ENCODE data around the gene SIK3.

GRCh38 chr11:117039900-117040299 is 58.3 kb downstream of the SIK3 start:
- TF ChIP-seq RAD21 (IDR thresholded peaks at IDR 0.05; ENCODE audit: low read depth), result no peak
- TF ChIP-seq CEBPB (IDR thresholded peaks at IDR 0.05), result no peak
- no peak for TF ChIP-seq EP300 (IDR thresholded peaks at IDR 0.05; ENCODE audit: borderline replicate concordance)
- no peak for TF ChIP-seq TCF12 (IDR thresholded peaks at IDR 0.05; ENCODE audit: low read depth)
- TF ChIP-seq REST (IDR thresholded peaks at IDR 0.05; ENCODE audit: low read depth), result no peak
- no peak for TF ChIP-seq CREB1 (IDR thresholded peaks at IDR 0.05; ENCODE audit: low read depth)
